Retinal pigment epithelial cell (primary cell): ENCODE results near the gene MERTK.
"Not testable (repeated sequence)": the region's sequence is repeated elsewhere in the genome, so short reads cannot be mapped to it uniquely, and the experiment has no call there.

Source experiments
- DNase-seq: peaks from one replicate; pipeline ENCODE4 v3.0.0-alpha.2; 2010; ENCODE audit warnings: low read depth
- H3K4me3 ChIP-seq: 2 replicates; pipeline ENCODE4 v1.5.1; 2011; ENCODE audit warnings: mild to moderate bottlenecking, low read length, control low read depth, moderate library complexity
- CTCF ChIP-seq: conservative IDR thresholded peaks from 2 replicates; pipeline ENCODE4 v1.5.1; 2011; ENCODE audit warnings: low read depth, low read length, control low read depth, inconsistent platforms

MERTK gene

GRCh38 chr2:111961663-111962062 lies 63.3 kb downstream of the MERTK start:
- no peak for TF ChIP-seq CTCF
- no peak for DNase-seq
- no peak overlapping the region for H3K4me3 ChIP-seq

- not testable (repeated sequence) for DNase-seq, H3K4me3 ChIP-seq
Observed at GRCh38 chr2:111963086-111963485, 64.7 kb downstream of the MERTK start.

GRCh38 chr2:111963508-111963907 lies 65.1 kb downstream of the MERTK start:
- not testable (repeated sequence) for H3K4me3 ChIP-seq, DNase-seq

- no peak overlapping the region for H3K4me3 ChIP-seq
- TF ChIP-seq CTCF = no peak
- no peak for DNase-seq
Observed at GRCh38 chr2:111965062-111965461, 66.7 kb downstream of the MERTK start.

GRCh38 chr2:111966241-111966640 lies 67.8 kb downstream of the MERTK start:
- TF ChIP-seq CTCF = no peak
- no peak for DNase-seq
- H3K4me3 ChIP-seq = no peak overlapping the region

- no peak for DNase-seq
- H3K4me3 ChIP-seq = no peak overlapping the region
- TF ChIP-seq CTCF = no peak
Observed at GRCh38 chr2:111967018-111967417, 68.6 kb downstream of the MERTK start.

- no peak for DNase-seq
- TF ChIP-seq CTCF = no peak
- no peak overlapping the region for H3K4me3 ChIP-seq
Observed at GRCh38 chr2:111970453-111970852, 72.0 kb downstream of the MERTK start.

- peak; percentile 38 for DNase-seq
- no peak for TF ChIP-seq CTCF
- no peak overlapping the region for H3K4me3 ChIP-seq
Observed at GRCh38 chr2:111972955-111973565, 74.7 kb downstream of the MERTK start.
